ENCODE measurements around the gene SCARB2. TPM values are rescaled to one million over a fixed set of nuclear protein-coding genes. Genes with fewer than 3 reads are reported as not detected.

Gene SCARB2
- total RNA-seq, 1 donor from 2014 or later = 166 TPM

DNA sequence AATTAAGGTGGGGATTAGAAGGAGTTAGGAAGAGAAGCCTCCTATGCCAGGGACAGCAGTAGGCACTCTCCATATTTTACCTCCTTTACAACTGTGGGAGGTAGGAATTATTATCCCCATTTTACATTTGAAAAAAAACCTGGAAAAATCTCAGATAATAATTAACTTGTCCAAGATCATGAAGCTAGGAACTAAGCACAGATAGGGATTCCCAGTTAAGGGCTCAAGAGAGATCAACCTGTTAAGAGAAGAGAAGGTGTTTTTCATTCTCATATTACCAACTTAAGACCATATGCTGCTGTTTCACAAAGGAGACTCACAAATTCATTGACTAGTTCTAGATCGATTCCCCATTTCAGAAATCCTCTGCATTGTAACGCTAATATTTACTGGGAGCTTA, 21.8 kb upstream of the SCARB2 start:
- H3K27me3 ChIP-seq (ENCODE audit: low read depth) = no peaks in the 10 kb centered on the region
- ATAC-seq (no peak), DNase-seq (no peak)
- H3K4me3 ChIP-seq = no peak overlapping the region
- intact Hi-C loops (cut with DNase I) = no loop called here
- H3K9me3 ChIP-seq = peaks cover 7% of the 10 kb centered on the region
- no peaks in the 10 kb centered on the region for H3K36me3 ChIP-seq
- H3K27ac ChIP-seq = no peak overlapping the region
- TF ChIP-seq, protein P1, sequence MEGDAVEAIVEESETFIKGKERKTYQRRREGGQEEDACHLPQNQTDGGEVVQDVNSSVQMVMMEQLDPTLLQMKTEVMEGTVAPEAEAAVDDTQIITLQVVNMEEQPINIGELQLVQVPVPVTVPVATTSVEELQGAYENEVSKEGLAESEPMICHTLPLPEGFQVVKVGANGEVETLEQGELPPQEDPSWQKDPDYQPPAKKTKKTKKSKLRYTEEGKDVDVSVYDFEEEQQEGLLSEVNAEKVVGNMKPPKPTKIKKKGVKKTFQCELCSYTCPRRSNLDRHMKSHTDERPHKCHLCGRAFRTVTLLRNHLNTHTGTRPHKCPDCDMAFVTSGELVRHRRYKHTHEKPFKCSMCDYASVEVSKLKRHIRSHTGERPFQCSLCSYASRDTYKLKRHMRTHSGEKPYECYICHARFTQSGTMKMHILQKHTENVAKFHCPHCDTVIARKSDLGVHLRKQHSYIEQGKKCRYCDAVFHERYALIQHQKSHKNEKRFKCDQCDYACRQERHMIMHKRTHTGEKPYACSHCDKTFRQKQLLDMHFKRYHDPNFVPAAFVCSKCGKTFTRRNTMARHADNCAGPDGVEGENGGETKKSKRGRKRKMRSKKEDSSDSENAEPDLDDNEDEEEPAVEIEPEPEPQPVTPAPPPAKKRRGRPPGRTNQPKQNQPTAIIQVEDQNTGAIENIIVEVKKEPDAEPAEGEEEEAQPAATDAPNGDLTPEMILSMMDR (IDR thresholded peaks at IDR 0.05) = no peak
- peaks cover 8% of the 10 kb centered on the region for H3K4me1 ChIP-seq

DNA sequence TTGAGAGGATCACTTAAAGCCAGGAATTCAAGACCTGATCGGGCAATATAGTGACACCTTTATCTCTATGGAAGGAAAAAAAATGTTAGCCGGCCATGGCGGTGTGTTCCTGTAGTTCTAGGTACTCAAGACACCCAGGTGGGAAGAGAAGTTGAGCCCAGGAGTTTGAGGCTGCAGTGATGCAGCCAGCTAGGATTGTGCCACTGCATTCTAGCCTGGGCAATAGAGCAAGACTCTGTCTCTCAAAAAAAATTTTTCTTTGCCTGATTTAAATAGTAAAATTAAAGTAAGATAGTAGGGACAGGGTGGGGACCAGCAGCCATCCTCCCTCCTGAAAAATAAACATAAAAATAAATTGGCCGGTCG, 21.0 kb upstream of the SCARB2 start:
- Histone ChIP-seq H3K27ac (peak overlapping the region; percentile 34), H3K27me3 (ENCODE audit: low read depth) (no peaks in the 10 kb centered on the region), H3K4me3 (no peak overlapping the region), H3K9me3 (no peaks in the 10 kb centered on the region), H3K36me3 (no peaks in the 10 kb centered on the region), H3K4me1 (peaks cover 8% of the 10 kb centered on the region)
- intact Hi-C loops (cut with DNase I) = no loop called here
- TF ChIP-seq, protein P1 (IDR thresholded peaks at IDR 0.05) = no peak
- ATAC-seq (no peak), DNase-seq (no peak)

DNA sequence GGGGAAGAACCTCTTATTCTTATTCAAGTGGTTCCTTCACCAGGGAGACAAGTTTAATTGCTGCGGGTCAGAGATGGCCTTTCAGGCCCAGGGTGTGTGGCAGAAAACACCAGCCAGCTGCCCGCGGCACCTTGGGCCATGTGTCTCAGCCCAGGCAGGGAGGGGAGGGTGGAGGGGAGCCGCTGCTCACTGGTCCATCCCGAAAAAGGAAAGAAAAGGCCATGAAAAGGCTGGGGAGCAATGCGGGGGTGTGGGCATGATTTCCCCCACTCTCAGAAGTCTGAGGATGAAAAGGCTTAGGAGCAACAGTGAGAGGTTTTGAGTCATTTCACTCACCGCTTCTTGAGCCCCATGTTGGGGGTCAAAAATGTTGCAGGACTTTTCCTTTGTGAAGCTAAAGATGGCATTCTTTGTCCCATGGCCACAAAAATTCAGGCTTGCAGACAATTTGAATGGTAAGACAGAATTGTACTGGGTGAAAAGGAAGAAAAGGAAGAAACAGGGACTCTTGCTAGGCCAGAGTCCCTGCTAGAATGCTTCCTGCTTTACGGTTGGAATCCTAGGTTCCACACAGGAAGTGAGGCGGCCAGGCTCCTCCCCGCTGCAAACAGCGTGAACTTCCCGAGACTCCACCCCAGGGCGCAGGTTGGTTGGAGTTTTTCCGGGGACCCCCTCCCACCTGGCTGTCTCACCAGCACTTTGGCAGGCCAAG, 20.5 kb upstream of the SCARB2 start:
- Histone ChIP-seq H3K27ac (peak overlapping the region; percentile 34), H3K27me3 (ENCODE audit: low read depth) (no peaks in the 10 kb centered on the region), H3K4me1 (peaks cover 8% of the 10 kb centered on the region), H3K4me3 (peak overlapping the region; percentile 38), H3K9me3 (no peaks in the 10 kb centered on the region), H3K36me3 (no peaks in the 10 kb centered on the region)
- intact Hi-C loops (cut with DNase I) = no loop called here
- DNase-seq (peak; percentile 62), ATAC-seq (peak; percentile 85 to 87)
- TF ChIP-seq, protein P1 (IDR thresholded peaks at IDR 0.05) = no peak

DNA sequence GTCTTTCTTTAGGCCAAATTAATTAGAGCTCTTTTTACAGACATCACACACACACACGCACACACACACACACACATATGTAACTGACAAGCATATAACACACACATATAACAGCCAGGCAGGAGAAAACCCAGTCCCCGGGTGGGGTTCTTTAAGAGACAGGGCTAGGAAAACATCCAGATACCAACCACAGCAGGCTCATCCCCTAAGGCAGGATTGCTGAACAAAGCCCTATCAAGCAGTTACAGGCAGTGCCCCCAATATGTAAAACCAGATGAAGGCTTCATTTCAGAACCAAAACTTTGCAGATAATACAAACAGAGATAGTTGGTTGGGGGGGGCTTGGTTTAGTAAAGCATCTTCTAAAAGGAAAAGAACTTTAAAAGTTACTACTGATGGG, 19.9 kb upstream of the SCARB2 start:
- Histone ChIP-seq H3K27ac (no peak overlapping the region), H3K36me3 (no peaks in the 10 kb centered on the region), H3K4me3 (peak overlapping the region; percentile 38), H3K9me3 (no peaks in the 10 kb centered on the region), H3K4me1 (peaks cover 8% of the 10 kb centered on the region), H3K27me3 (ENCODE audit: low read depth) (no peaks in the 10 kb centered on the region)
- TF ChIP-seq, protein P1 (IDR thresholded peaks at IDR 0.05) = no peak
- DNase-seq (no peak), ATAC-seq (no peak)
- intact Hi-C loops (cut with DNase I) = no loop called here

DNA sequence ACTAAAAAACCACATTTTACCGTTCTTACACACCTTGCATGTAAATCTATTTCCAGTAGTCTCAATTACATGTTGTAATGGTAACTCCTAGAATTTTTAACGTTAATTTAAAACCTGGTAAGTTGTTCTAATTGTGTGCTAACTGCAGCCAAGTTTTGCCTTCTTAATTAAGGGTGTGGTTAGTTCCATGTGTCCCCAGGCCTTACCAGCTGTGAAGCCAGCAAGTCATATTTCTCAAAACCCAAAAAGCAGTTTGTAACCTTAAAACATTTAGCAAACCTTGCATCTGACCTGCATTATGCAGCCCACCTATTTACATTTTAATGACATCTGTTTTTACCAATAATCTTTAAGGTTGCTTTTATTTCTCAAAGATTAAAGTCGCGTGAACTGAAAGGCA, 19.5 kb upstream of the SCARB2 start:
- H3K4me1 ChIP-seq = peaks cover 8% of the 10 kb centered on the region
- H3K36me3 ChIP-seq = no peaks in the 10 kb centered on the region
- TF ChIP-seq, protein P1 (IDR thresholded peaks at IDR 0.05) = no peak
- ATAC-seq (no peak), DNase-seq (no peak)
- intact Hi-C loops (cut with DNase I) = no loop called here
- no peaks in the 10 kb centered on the region for H3K27me3 ChIP-seq (ENCODE audit: low read depth)
- no peak overlapping the region for H3K27ac ChIP-seq
- peak overlapping the region; percentile 38 for H3K4me3 ChIP-seq
- no peaks in the 10 kb centered on the region for H3K9me3 ChIP-seq
